Thyroid gland (tissue), 4 donors: ENCODE results near the gene ARL2.
A peak's percentile ranks its signal among the peaks of the same experiment; 100 is the strongest.

Experiments used
- POLR2A ChIP-seq, 2 donors: fragments of 450-650 bp; IDR thresholded peaks; one replicate each; pipeline ENCODE4 v1.6.1; 2017; ENCODE audit warnings: antibody characterized with exemption in 2 of 2, mild to moderate bottlenecking in 2 of 2, moderate library complexity in 1 of 2
- TF ChIP-seq, protein P1 (sequence below), 6 experiments: fragments of 200-600 bp in 3 of 6; fragments of 450-650 bp in 3 of 6; sonication (generic) in 3 of 6; IDR thresholded peaks; one replicate each; pipeline ENCODE4 v1.5.1; 2016 to 2019; ENCODE audit warnings: antibody characterized with exemption in 6 of 6, mild to moderate bottlenecking in 2 of 6, inconsistent platforms in 1 of 6, moderate library complexity in 1 of 6

DNA sequence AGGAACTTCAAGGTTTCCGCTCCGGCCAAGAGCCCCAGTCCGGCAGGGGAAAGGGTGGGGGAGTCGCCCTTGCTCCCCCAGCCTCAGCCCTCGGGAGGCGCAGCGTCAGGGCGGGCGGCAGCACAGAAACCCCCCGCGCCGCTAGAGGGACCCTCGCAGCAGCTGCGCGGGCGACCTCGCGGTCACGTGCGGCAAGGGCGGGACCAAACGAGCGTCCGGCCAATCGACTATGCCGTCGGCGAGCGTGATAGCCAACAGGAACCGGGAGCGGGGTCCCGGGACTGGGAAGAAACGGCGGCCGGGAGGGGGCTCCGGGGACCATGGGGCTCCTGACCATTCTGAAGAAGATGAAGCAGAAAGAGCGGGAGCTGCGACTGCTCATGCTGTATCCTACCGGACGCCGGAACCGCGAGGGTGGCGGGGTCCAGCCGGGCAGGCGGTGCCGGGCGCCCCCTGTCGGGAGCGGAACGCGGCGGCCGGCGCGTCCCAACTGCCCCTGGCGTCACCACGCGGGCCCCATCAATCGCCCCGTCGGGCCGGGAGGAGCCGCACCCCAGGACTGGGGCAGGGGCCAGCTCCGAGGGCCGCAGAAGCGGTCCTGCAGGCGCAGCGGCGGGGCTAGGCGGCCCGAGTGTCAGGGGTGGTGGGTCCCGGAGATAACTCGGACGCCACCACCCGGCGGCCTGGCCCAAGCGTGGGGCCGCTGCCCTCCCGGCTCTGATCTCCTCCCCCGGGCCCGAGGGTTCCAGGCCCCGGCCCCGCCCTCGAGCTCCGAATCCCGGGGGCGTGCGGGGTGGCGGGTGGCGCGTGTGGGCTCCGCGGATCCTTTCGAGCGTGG lies at the start of gene ARL2:
- no peak for TF ChIP-seq POLR2A (IDR thresholded peaks at IDR 0.05)
- TF ChIP-seq, protein P1, sequence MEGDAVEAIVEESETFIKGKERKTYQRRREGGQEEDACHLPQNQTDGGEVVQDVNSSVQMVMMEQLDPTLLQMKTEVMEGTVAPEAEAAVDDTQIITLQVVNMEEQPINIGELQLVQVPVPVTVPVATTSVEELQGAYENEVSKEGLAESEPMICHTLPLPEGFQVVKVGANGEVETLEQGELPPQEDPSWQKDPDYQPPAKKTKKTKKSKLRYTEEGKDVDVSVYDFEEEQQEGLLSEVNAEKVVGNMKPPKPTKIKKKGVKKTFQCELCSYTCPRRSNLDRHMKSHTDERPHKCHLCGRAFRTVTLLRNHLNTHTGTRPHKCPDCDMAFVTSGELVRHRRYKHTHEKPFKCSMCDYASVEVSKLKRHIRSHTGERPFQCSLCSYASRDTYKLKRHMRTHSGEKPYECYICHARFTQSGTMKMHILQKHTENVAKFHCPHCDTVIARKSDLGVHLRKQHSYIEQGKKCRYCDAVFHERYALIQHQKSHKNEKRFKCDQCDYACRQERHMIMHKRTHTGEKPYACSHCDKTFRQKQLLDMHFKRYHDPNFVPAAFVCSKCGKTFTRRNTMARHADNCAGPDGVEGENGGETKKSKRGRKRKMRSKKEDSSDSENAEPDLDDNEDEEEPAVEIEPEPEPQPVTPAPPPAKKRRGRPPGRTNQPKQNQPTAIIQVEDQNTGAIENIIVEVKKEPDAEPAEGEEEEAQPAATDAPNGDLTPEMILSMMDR (IDR thresholded peaks at IDR 0.05), result peak; percentile 28 to 92 (median 79)
